Immature natural killer cell (primary cell): ENCODE data around the gene CACNA1B. TPM values are rescaled to one million over a fixed set of nuclear protein-coding genes. Genes with fewer than 3 reads are reported as not detected.
A peak's percentile ranks its signal among the peaks of the same experiment; 100 is the strongest.
"Not testable (repeated sequence)": the region's sequence is repeated elsewhere in the genome, so short reads cannot be mapped to it uniquely, and the experiment has no call there.

Source experiments
- DNase-seq, 3 donors: peaks; one replicate each; pipeline ENCODE4 v3.0.0; 2022; ENCODE audit warnings: mixed read lengths in 1 of 3
- H3K27ac Mint-ChIP-seq, 6 donors: one replicate each; pipeline ENCODE4 v1.8.0; 2020; ENCODE audit warnings: mixed read lengths in 6 of 6, mild to moderate bottlenecking in 5 of 6, inconsistent platforms in 4 of 6, moderate library complexity in 3 of 6
- H3K27me3 Mint-ChIP-seq, 3 donors: one replicate each; pipeline ENCODE4 v1.8.0; 2020 to 2021; ENCODE audit warnings: low read depth in 3 of 3, mild to moderate bottlenecking in 3 of 3, mixed read lengths in 3 of 3, moderate library complexity in 3 of 3, inconsistent platforms in 1 of 3
- H3K36me3 Mint-ChIP-seq, 3 donors: one replicate each; pipeline ENCODE4 v1.8.0; 2020; ENCODE audit warnings: mixed read lengths in 3 of 3, inconsistent platforms in 2 of 3, mild to moderate bottlenecking in 2 of 3
- H3K4me1 Mint-ChIP-seq, 2 donors: one replicate each; pipeline ENCODE4 v1.8.0; 2020; ENCODE audit warnings: inconsistent platforms in 2 of 2, mild to moderate bottlenecking in 2 of 2, mixed read lengths in 2 of 2, moderate library complexity in 1 of 2
- H3K4me3 Mint-ChIP-seq, 5 donors: one replicate each; pipeline ENCODE4 v1.8.0; 2020; ENCODE audit warnings: mild to moderate bottlenecking in 5 of 5, mixed read lengths in 5 of 5, inconsistent platforms in 3 of 5, moderate library complexity in 3 of 5
- H3K9me3 Mint-ChIP-seq, 6 donors: one replicate each; pipeline ENCODE4 v1.8.0; 2020; ENCODE audit warnings: mild to moderate bottlenecking in 6 of 6, mixed read lengths in 6 of 6, inconsistent platforms in 4 of 6, moderate library complexity in 3 of 6
- polyA plus RNA-seq, 3 donors: library from polyadenylated mRNA; unstranded; fragments of 300-500 nt; fragmentation: Illumina TruSeq; gene quantifications; one replicate each; pipeline ENCODE4 v1.2.3, GENCODE V29; 2021

The CACNA1B gene
- polyA plus RNA-seq, 3 donors from 2014 or later, result not detected

- Mint-ChIP-seq H3K9me3 (no peaks in the 10 kb centered on the region), H3K36me3 (no peaks in the 10 kb centered on the region), H3K4me3 (no peak overlapping the region), H3K27me3 (peaks cover 0 to 3% (median 3%) of the 10 kb centered on the region in 3 donors), H3K4me1 (no peaks in the 10 kb centered on the region), H3K27ac (no peak overlapping the region)
- DNase-seq, result no peak
Measured at GRCh38 chr9:138105561-138106505, 228.3 kb downstream of the CACNA1B start.

- DNase-seq, H3K4me1 Mint-ChIP-seq, H3K36me3 Mint-ChIP-seq, H3K27ac Mint-ChIP-seq, H3K9me3 Mint-ChIP-seq, H3K27me3 Mint-ChIP-seq, H3K4me3 Mint-ChIP-seq: not testable (repeated sequence)
Measured at GRCh38 chr9:138107039-138107438, 229.5 kb downstream of the CACNA1B start.

GRCh38 chr9:138111607-138112006 lies 234.0 kb downstream of the CACNA1B start:
- Mint-ChIP-seq H3K4me1 (no peaks in the 10 kb centered on the region), H3K27ac (no peak overlapping the region), H3K4me3 (no peak overlapping the region), H3K27me3 (no peaks in the 10 kb centered on the region), H3K36me3 (no peaks in the 10 kb centered on the region), H3K9me3 (no peaks in the 10 kb centered on the region)
- no peak for DNase-seq

- H3K4me1 Mint-ChIP-seq, result no peaks in the 10 kb centered on the region
Measured at GRCh38 chr9:138112090-138112748, 234.6 kb downstream of the CACNA1B start.

DNA sequence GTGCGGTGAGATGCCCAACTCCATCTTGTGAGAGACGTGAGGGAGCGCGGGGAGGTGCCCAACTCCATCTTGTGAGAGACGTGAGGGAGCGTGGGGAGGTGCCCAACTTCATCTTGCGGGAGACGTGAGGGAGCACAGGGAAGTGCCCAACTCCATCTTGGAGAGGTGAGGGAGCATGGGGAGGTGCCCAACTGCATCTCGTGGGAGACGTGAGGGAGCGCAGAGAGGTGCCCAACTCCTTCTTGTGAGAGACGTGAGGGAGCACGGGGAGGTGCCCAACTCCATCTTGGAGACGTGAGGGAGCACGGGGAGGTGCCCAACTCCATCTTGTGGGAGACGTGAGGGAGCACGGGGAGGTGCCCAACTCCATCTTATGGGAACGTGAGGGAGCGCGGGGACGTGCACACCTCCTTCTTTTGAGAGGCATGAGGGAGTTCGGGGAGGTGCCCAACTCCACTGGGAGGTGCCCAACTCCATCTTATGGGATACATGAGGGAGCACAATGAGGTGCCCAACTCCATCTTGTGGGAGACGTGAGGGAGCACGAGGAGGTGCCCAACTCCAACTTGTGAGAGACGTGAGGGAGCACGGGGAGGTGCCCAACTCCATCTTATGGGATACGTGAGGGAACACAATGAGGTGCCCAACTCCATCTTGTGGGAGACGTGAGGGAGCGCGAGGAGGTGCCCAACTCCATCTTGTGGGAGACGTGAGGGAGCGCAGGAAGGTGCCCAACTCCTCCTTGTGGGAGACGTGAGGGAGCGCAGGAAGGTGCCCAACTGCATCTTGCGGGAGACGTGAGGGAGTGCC lies 235.4 kb downstream of the CACNA1B start:
- H3K4me1 Mint-ChIP-seq, result no peaks in the 10 kb centered on the region
- no peaks in the 10 kb centered on the region for H3K36me3 Mint-ChIP-seq
- no peaks in the 10 kb centered on the region for H3K9me3 Mint-ChIP-seq
- no peaks in the 10 kb centered on the region for H3K27me3 Mint-ChIP-seq
- DNase-seq, result no peak
- no peak overlapping the region for H3K4me3 Mint-ChIP-seq
- no peak overlapping the region for H3K27ac Mint-ChIP-seq

More at GRCh38 chr9:138112090-138112748, 234.6 kb downstream of the CACNA1B start:
- no peaks in the 10 kb centered on the region for H3K36me3 Mint-ChIP-seq
- H3K4me3 Mint-ChIP-seq, result no peak overlapping the region
- no peaks in the 10 kb centered on the region for H3K9me3 Mint-ChIP-seq
- H3K27ac Mint-ChIP-seq, result no peak overlapping the region
- no peak for DNase-seq
- H3K27me3 Mint-ChIP-seq, result no peaks in the 10 kb centered on the region

DNA sequence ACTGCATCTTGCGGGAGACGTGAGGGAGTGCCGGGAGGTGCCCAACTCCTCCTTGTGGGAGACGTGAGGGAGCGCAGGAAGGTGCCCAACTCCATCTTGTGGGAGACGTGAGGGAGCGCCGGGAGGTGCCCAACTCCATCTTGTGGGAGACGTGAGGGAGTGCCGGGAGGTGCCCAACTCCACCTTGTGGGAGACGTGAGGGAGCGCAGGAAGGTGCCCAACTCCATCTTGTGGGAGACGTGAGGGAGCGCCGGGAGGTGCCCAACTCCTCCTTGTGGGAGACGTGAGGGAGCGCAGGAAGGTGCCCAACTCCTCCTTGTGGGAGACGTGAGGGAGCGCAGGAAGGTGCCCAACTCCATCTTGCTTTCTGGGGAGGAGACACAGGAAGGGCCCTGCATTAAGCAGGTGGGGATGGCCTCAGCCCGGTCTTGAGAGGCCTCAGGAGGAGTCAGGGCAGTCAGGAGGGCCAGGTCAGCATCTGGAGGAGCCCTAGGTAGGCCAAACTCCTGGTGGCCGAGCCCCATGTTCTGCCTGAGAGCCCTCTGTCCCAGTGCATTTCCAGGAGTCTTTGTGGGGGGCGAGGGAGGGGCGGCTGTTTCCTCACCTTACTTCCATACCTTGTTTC lies 236.2 kb downstream of the CACNA1B start:
- H3K27ac Mint-ChIP-seq, H3K9me3 Mint-ChIP-seq, H3K36me3 Mint-ChIP-seq, H3K27me3 Mint-ChIP-seq, H3K4me3 Mint-ChIP-seq, DNase-seq, H3K4me1 Mint-ChIP-seq: not testable (repeated sequence)

- H3K4me3 Mint-ChIP-seq, result no peak overlapping the region
- no peaks in the 10 kb centered on the region for H3K9me3 Mint-ChIP-seq
- H3K4me1 Mint-ChIP-seq, result no peaks in the 10 kb centered on the region
- no peaks in the 10 kb centered on the region for H3K36me3 Mint-ChIP-seq
- no peaks in the 10 kb centered on the region for H3K27me3 Mint-ChIP-seq
- no peak overlapping the region for H3K27ac Mint-ChIP-seq
- DNase-seq, result no peak
Measured at GRCh38 chr9:138114501-138115245, 237.1 kb downstream of the CACNA1B start.

DNA sequence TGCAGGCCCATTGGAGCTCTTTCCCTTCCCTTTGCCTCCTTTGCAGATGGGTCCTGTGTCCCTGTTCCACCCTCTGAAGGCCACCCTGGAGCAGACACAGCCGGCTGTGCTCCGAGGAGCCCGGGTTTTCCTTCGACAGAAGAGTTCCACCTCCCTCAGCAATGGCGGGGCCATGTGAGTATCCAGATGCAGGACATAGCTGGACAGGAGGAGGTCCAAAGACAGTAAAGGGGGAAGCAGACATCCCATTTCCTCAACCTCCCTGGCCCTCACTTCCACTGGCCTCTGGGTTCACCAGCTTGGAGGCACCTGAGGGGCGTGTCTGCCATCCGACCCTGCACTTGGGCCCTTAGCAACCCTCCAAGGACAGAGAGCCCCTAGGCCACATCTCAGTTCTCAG lies 237.9 kb downstream of the CACNA1B start:
- H3K4me3 Mint-ChIP-seq, result no peak overlapping the region
- H3K9me3 Mint-ChIP-seq, result no peaks in the 10 kb centered on the region

GRCh38 chr9:138116521-138116920 lies 238.9 kb downstream of the CACNA1B start:
- Mint-ChIP-seq H3K36me3 (no peaks in the 10 kb centered on the region), H3K27ac (no peak overlapping the region), H3K4me3 (no peak overlapping the region), H3K4me1 (no peaks in the 10 kb centered on the region), H3K27me3 (peaks cover 0 to 2% (median 0%) of the 10 kb centered on the region in 3 donors), H3K9me3 (no peaks in the 10 kb centered on the region)
- DNase-seq, result no peak

More for the DNA sequence above, 237.9 kb downstream of the CACNA1B start:
- DNase-seq, result no peak
- no peak overlapping the region for H3K27ac Mint-ChIP-seq
- no peaks in the 10 kb centered on the region for H3K36me3 Mint-ChIP-seq
- H3K27me3 Mint-ChIP-seq, result no peaks in the 10 kb centered on the region
- H3K4me1 Mint-ChIP-seq, result no peaks in the 10 kb centered on the region

DNA sequence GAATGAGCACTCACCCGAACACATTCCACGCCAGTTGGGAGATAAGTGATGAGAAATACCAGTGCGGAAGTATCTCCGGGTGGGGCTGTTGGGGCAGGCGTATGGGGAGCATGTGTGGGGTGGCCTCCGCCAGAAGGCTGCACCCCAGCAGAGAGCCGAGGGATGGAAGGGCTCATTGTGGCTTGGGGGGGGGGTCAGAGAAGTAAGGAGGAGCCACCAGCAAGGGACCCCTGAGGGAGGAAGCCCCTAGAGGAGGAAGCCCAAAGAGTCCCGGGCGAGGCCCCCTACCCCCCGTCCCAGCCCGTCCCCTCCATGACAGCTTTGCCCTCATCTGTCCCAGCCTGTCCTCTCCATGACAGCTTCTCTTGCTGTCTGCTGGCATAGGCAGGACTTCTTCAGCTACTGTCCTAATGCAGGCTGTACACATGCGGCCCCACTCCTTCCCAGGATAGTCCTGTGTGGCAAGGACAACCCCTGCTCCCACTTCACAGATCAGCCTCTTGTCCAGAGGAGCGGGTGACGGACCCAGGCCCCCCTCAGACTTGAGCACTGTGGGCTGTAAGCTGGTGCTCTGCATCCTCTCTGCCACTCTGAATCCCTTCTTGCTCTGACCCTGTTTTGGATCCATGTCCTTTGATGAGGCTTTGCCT lies 239.6 kb downstream of the CACNA1B start:
- H3K27me3 Mint-ChIP-seq, result peaks cover 0 to 2% (median 0%) of the 10 kb centered on the region in 3 donors
- no peak for DNase-seq
- no peaks in the 10 kb centered on the region for H3K36me3 Mint-ChIP-seq
- H3K27ac Mint-ChIP-seq, result no peak overlapping the region
- H3K9me3 Mint-ChIP-seq, result no peaks in the 10 kb centered on the region
- H3K4me3 Mint-ChIP-seq, result no peak overlapping the region
- H3K4me1 Mint-ChIP-seq, result no peaks in the 10 kb centered on the region

DNA sequence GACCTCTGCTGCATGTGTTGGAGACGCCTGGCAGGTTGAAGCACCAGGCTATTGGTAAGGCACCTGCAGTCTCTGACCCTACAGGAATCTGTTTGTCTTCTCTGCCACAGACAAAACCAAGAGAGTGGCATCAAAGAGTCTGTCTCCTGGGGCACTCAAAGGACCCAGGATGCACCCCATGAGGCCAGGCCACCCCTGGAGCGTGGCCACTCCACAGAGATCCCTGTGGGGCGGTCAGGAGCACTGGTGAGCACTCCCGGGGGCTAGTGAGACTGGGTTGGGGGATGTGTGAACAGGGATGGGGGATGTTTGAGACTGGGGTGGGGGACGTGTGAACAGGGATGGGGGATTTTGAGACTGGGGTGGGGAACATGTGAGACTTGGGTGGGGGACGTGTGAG lies 240.3 kb downstream of the CACNA1B start:
- Mint-ChIP-seq H3K36me3 (no peaks in the 10 kb centered on the region), H3K4me1 (no peaks in the 10 kb centered on the region), H3K4me3 (no peak overlapping the region), H3K27ac (peak overlapping the region in 1 of 6 donors; percentile 22), H3K27me3 (peaks cover 0 to 2% (median 0%) of the 10 kb centered on the region in 3 donors), H3K9me3 (no peaks in the 10 kb centered on the region)
- DNase-seq, result no peak

DNA sequence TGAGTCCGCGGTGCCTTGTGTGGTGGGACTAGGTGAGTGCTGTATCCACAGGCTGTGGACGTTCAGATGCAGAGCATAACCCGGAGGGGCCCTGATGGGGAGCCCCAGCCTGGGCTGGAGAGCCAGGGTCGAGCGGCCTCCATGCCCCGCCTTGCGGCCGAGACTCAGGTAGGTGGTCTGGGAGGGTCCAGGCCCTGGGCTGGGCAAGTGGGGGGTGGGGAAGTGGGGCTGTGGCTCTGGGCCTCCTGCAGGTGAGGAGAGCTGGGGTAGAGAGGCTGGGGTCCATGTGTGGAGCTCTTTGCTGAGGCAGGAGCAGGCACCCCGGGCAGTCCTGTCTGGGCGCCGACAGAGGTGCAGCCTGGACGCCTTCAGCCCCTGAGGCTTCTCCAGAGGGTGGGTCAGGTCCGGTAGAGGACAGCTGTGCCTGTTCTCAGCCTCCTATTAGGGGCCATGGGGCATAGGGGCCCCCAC lies 241.1 kb downstream of the CACNA1B start:
- Mint-ChIP-seq H3K36me3 (no peaks in the 10 kb centered on the region), H3K27ac (no peak overlapping the region), H3K4me3 (no peak overlapping the region), H3K9me3 (no peaks in the 10 kb centered on the region), H3K27me3 (peaks cover 0 to 2% (median 2%) of the 10 kb centered on the region in 3 donors), H3K4me1 (no peaks in the 10 kb centered on the region)
- DNase-seq, result no peak
